ENCODE results near the gene CALY. TPM values are rescaled to one million over a fixed set of nuclear protein-coding genes. Genes with fewer than 3 reads are reported as not detected.

CALY gene
- total RNA-seq, 2 donors from 2014 or later, result 9.4 TPM; not detected in 1

- H3K4me1 ChIP-seq (replicated peaks), result no peaks in the 10 kb centered on the region
- H3K36me3 ChIP-seq, result no peaks in the 10 kb centered on the region
- peak overlapping the region in 1 of 2 donors; percentile 24 for H3K4me3 ChIP-seq
- no peaks in the 10 kb centered on the region for H3K27me3 ChIP-seq (replicated peaks; ENCODE audit: insufficient read depth)
- no peak for DNase-seq (ENCODE audit: low spot score)
- H3K9me3 ChIP-seq, result no peaks in the 10 kb centered on the region
- TF ChIP-seq CTCF (IDR thresholded peaks at IDR 0.05), result peak; percentile 21 to 68 (median 54)
- TF ChIP-seq POLR2AphosphoS5 (IDR thresholded peaks at IDR 0.05), result no peak
- no peak overlapping the region for H3K27ac ChIP-seq
- WGBS, result 8% methylated on average over 51 of the region's 51 CpGs
- intact Hi-C loops (cut with DNase I), result loop anchor here (5.0 kb wide), 1 partner anchor 481 kb away; no protein-coding TSS in a partner anchor
Observed at GRCh38 chr10:133318494-133319127, 18.1 kb downstream of the CALY start.

- intact Hi-C loops (cut with DNase I), result loop anchor here (5.0 kb wide), 1 partner anchor 479 kb away; no protein-coding TSS in a partner anchor
Observed at GRCh38 chr10:133316732-133317131, 20.0 kb downstream of the CALY start.

GRCh38 chr10:133316266-133316665 is 20.4 kb downstream of the CALY start:
- H3K36me3 ChIP-seq, result no peaks in the 10 kb centered on the region
- 90% methylated on average over 9 of the region's 9 CpGs for WGBS
- no peaks in the 10 kb centered on the region for H3K9me3 ChIP-seq
- TF ChIP-seq POLR2AphosphoS5 (IDR thresholded peaks at IDR 0.05), result no peak
- TF ChIP-seq CTCF (IDR thresholded peaks at IDR 0.05), result no peak
- TF ChIP-seq POLR2A (IDR thresholded peaks at IDR 0.05), result no peak
- no peak overlapping the region for H3K4me3 ChIP-seq
- no peak overlapping the region for H3K27ac ChIP-seq
- intact Hi-C loops (cut with DNase I), result loop anchor here (5.0 kb wide), 1 partner anchor 479 kb away; no protein-coding TSS in a partner anchor
- no peaks in the 10 kb centered on the region for H3K4me1 ChIP-seq (replicated peaks)
- H3K27me3 ChIP-seq (replicated peaks; ENCODE audit: insufficient read depth), result no peaks in the 10 kb centered on the region
- no peak for DNase-seq (ENCODE audit: low spot score)

More at GRCh38 chr10:133316732-133317131, 20.0 kb downstream of the CALY start:
- Histone ChIP-seq H3K27ac (no peak overlapping the region), H3K4me3 (no peak overlapping the region), H3K4me1 (replicated peaks) (no peaks in the 10 kb centered on the region), H3K27me3 (replicated peaks; ENCODE audit: insufficient read depth) (no peaks in the 10 kb centered on the region), H3K36me3 (no peaks in the 10 kb centered on the region), H3K9me3 (no peaks in the 10 kb centered on the region)
- TF ChIP-seq CTCF (IDR thresholded peaks at IDR 0.05) (no peak), POLR2AphosphoS5 (IDR thresholded peaks at IDR 0.05) (no peak), POLR2A (IDR thresholded peaks at IDR 0.05) (no peak)
- 86% methylated on average over 7 of the region's 7 CpGs for WGBS
- DNase-seq (ENCODE audit: low spot score), result no peak

GRCh38 chr10:133315847-133316246 is 20.8 kb downstream of the CALY start:
- Histone ChIP-seq H3K4me1 (replicated peaks) (no peaks in the 10 kb centered on the region), H3K27me3 (replicated peaks; ENCODE audit: insufficient read depth) (no peaks in the 10 kb centered on the region), H3K4me3 (no peak overlapping the region), H3K36me3 (no peaks in the 10 kb centered on the region), H3K27ac (no peak overlapping the region), H3K9me3 (no peaks in the 10 kb centered on the region)
- DNase-seq (ENCODE audit: low spot score), result no peak
- 81% methylated on average over 5 of the region's 5 CpGs for WGBS
- TF ChIP-seq POLR2A (IDR thresholded peaks at IDR 0.05), result no peak
- TF ChIP-seq POLR2AphosphoS5 (IDR thresholded peaks at IDR 0.05), result no peak
- intact Hi-C loops (cut with DNase I), result loop anchor here (5.0 kb wide), 1 partner anchor 479 kb away; no protein-coding TSS in a partner anchor

- H3K27me3 ChIP-seq (replicated peaks; ENCODE audit: insufficient read depth), result no peaks in the 10 kb centered on the region
- no peaks in the 10 kb centered on the region for H3K36me3 ChIP-seq
- H3K27ac ChIP-seq, result no peak overlapping the region
- no peaks in the 10 kb centered on the region for H3K9me3 ChIP-seq
- no peak for TF ChIP-seq POLR2AphosphoS5 (IDR thresholded peaks at IDR 0.05)
- TF ChIP-seq POLR2A (IDR thresholded peaks at IDR 0.05), result no peak
- TF ChIP-seq CTCF (IDR thresholded peaks at IDR 0.05), result no peak
- 89% methylated on average over 12 of the region's 12 CpGs for WGBS
- H3K4me1 ChIP-seq (replicated peaks), result no peaks in the 10 kb centered on the region
- no peak overlapping the region for H3K4me3 ChIP-seq
- no peak for DNase-seq (ENCODE audit: low spot score)
- intact Hi-C loops (cut with DNase I), result loop anchor here (5.0 kb wide), 1 partner anchor 478 kb away; no protein-coding TSS in a partner anchor
Observed at GRCh38 chr10:133314911-133315310, 21.8 kb downstream of the CALY start.
